HepG2 (cell line): ENCODE results near the gene PTPN3. TPM values are rescaled to one million over a fixed set of nuclear protein-coding genes. Genes with fewer than 3 reads are reported as not detected.

ENCODE experiments used
- AGO1 ChIP-seq: fragments of 200-400 bp; formaldehyde crosslinking; IDR thresholded peaks from 2 replicates; pipeline ENCODE4 v1.6.1; 2017; ENCODE audit warnings: mild to moderate bottlenecking, low read depth, low read length, moderate library complexity; ENCODE audit not compliant: poor library complexity, severe bottlenecking
- EHMT2 ChIP-seq: fragments of 200-600 bp; sonication (generic); IDR thresholded peaks from 2 replicates; pipeline ENCODE4 v1.7.0; 2017; ENCODE audit warnings: antibody characterized with exemption, low read depth, low read length, borderline replicate concordance
- ETV6 ChIP-seq: sonication (generic); formaldehyde crosslinking; conservative IDR thresholded peaks from 2 replicates; pipeline ENCODE4 v1.4.0; 2020; ENCODE audit warnings: missing genetic modification reagents
- GATAD1 ChIP-seq: IDR thresholded peaks from 2 replicates; pipeline ENCODE4 v1.6.1; 2016; ENCODE audit warnings: missing genetic modification reagents, missing compliant biosample characterization
- MTF1 ChIP-seq: sonication (generic); formaldehyde crosslinking; IDR thresholded peaks from 2 replicates; pipeline ENCODE4 v1.5.0; 2020; ENCODE audit warnings: missing genetic modification reagents
- TCF7 ChIP-seq: sonication (generic); IDR thresholded peaks from 2 replicates; pipeline ENCODE4 v1.6.1; 2016; ENCODE audit warnings: antibody characterized with exemption, low read depth
- ZFP62 ChIP-seq: sonication (generic); formaldehyde crosslinking; IDR thresholded peaks from 2 replicates; pipeline ENCODE4 v1.4.0; 2020; ENCODE audit warnings: missing genetic modification reagents
- ZNF30 ChIP-seq: sonication (generic); formaldehyde crosslinking; IDR thresholded peaks from 2 replicates; pipeline ENCODE4 v1.5.0; 2020; ENCODE audit warnings: mild to moderate bottlenecking, missing genetic modification reagents
- ZNF556 ChIP-seq: sonication (generic); formaldehyde crosslinking; IDR thresholded peaks from 2 replicates; pipeline ENCODE4 v1.4.0; 2020; ENCODE audit warnings: mild to moderate bottlenecking, missing genetic modification reagents, borderline replicate concordance
- ZNF747 ChIP-seq: sonication (generic); formaldehyde crosslinking; IDR thresholded peaks from 2 replicates; pipeline ENCODE4 v1.8.1; 2023; ENCODE audit warnings: missing genetic modification reagents, mild to moderate bottlenecking, borderline replicate concordance
- ZNF816 ChIP-seq: sonication (generic); formaldehyde crosslinking; IDR thresholded peaks from 2 replicates; pipeline ENCODE4 v1.8.0; 2022; ENCODE audit warnings: missing genetic modification reagents, mild to moderate bottlenecking, borderline replicate concordance
- ZNF841 ChIP-seq: sonication (generic); formaldehyde crosslinking; IDR thresholded peaks from 2 replicates; pipeline ENCODE4 v1.8.1; 2023; ENCODE audit warnings: missing genetic modification reagents, borderline replicate concordance
- polyA plus RNA-seq, 8 experiments: library from polyadenylated mRNA; depleted of rRNA in 3 of 8; stranded (reverse) in 7 of 8; unstranded in 1 of 8; fragments of >200 nt; fragmentation: Illumina TruSeq in 4 of 8; extraction: Trizol in 4 of 8; gene quantifications; 2 replicates each; pipeline versions ENCODE4 v1.2.1 to v1.2.3, GENCODE V29; 2011 to 2016; ENCODE audit warnings: low read depth in 4 of 8, missing spikeins in 1 of 8, mixed read lengths in 1 of 8; ENCODE audit not compliant: insufficient read depth in 1 of 8
- total RNA-seq, 5 experiments: library from RNA; depleted of rRNA; stranded (reverse); fragments of >200 nt; fragmentation: Illumina TruSeq; extraction: Trizol; gene quantifications; 2 replicates each; pipeline ENCODE4 v1.2.3, GENCODE V29; 2016; ENCODE audit warnings: low read depth in 1 of 5
- TF ChIP-seq, protein P1 (sequence below): sonication (generic); formaldehyde crosslinking; IDR thresholded peaks from 2 replicates; pipeline ENCODE4 v1.5.0; 2020; ENCODE audit warnings: missing genetic modification reagents
- TF ChIP-seq, protein P2 (sequence below): sonication (generic); formaldehyde crosslinking; IDR thresholded peaks from 2 replicates; pipeline ENCODE4 v1.5.1; 2020; ENCODE audit warnings: mild to moderate bottlenecking, missing genetic modification reagents, moderate library complexity
- TF ChIP-seq, protein P3 (sequence below): IDR thresholded peaks from 2 replicates; pipeline ENCODE4 v1.6.1; 2016; ENCODE audit warnings: missing compliant biosample characterization, missing genetic modification reagents, borderline replicate concordance
- TF ChIP-seq, protein P4 (sequence below): fragments of 450-650 bp; IDR thresholded peaks from 2 replicates; pipeline ENCODE4 v1.6.1; 2016
- TF ChIP-seq, protein P5 (sequence below): sonication (generic); formaldehyde crosslinking; IDR thresholded peaks from 2 replicates; pipeline ENCODE4 v1.4.0; 2020; ENCODE audit warnings: low read depth, missing genetic modification reagents

PTPN3 gene
- total and polyA plus RNA-seq, 2 of the 13 experiments (the other 11 are each of a cell fraction or from before 2014, with no cell fraction given): 5.6 to 20.5 TPM

DNA sequence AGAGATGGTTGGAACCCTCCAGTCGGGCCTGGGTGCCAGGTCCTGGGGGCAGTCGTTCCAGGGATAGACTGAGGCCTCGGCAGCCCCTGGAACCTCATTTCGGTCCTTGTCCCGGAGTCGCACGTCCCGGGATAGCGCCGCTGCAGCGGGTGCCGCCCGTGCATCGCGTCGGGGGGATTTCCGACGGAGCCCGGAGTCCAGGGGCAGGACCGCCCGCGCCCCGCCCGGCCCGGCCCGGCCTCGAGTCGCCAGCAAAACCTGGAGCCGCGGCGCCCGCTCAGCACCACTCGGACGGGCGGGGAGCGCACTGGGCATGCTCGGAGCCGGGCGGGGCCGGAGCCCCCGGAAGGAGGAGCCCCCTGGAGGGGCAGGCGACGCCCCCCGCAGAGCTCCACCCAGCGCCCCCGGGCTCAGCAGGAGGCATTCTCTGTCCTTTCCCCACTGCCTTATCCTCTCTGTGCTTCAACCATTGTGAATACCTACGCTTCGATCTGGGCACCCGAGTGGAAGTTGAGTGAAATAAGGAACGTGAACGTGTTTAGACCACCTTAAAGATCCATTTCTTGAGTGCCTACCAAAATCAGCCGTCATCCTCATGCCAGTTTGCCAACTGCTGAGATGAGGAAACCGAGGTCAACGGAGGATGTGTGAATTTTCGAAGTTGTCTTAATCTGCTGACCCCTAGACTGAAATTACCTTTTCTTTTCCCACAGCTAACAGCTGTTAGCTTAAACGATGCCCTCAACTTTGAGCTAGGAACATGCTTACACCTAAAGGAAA lies 1.7 kb upstream of the PTPN3 start (continued):
- TF ChIP-seq, protein P1, sequence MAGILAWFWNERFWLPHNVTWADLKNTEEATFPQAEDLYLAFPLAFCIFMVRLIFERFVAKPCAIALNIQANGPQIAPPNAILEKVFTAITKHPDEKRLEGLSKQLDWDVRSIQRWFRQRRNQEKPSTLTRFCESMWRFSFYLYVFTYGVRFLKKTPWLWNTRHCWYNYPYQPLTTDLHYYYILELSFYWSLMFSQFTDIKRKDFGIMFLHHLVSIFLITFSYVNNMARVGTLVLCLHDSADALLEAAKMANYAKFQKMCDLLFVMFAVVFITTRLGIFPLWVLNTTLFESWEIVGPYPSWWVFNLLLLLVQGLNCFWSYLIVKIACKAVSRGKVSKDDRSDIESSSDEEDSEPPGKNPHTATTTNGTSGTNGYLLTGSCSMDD (CRISPR knock-in tag): no peak
- no peak for TF ChIP-seq MTF1 (CRISPR knock-in tag)
- no peak for TF ChIP-seq EHMT2
- TF ChIP-seq ZNF747: peak; percentile 42; the same call in 1 of the 2 replicates
- TF ChIP-seq, protein P2, sequence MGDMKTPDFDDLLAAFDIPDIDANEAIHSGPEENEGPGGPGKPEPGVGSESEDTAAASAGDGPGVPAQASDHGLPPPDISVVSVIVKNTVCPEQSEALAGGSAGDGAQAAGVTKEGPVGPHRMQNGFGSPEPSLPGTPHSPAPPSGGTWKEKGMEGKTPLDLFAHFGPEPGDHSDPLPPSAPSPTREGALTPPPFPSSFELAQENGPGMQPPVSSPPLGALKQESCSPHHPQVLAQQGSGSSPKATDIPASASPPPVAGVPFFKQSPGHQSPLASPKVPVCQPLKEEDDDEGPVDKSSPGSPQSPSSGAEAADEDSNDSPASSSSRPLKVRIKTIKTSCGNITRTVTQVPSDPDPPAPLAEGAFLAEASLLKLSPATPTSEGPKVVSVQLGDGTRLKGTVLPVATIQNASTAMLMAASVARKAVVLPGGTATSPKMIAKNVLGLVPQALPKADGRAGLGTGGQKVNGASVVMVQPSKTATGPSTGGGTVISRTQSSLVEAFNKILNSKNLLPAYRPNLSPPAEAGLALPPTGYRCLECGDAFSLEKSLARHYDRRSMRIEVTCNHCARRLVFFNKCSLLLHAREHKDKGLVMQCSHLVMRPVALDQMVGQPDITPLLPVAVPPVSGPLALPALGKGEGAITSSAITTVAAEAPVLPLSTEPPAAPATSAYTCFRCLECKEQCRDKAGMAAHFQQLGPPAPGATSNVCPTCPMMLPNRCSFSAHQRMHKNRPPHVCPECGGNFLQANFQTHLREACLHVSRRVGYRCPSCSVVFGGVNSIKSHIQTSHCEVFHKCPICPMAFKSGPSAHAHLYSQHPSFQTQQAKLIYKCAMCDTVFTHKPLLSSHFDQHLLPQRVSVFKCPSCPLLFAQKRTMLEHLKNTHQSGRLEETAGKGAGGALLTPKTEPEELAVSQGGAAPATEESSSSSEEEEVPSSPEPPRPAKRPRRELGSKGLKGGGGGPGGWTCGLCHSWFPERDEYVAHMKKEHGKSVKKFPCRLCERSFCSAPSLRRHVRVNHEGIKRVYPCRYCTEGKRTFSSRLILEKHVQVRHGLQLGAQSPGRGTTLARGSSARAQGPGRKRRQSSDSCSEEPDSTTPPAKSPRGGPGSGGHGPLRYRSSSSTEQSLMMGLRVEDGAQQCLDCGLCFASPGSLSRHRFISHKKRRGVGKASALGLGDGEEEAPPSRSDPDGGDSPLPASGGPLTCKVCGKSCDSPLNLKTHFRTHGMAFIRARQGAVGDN (CRISPR knock-in tag): peak; percentile 92
- TF ChIP-seq ZNF816 (CRISPR knock-in tag): no peak
- TF ChIP-seq ZFP62: no peak
- TF ChIP-seq, protein P3, sequence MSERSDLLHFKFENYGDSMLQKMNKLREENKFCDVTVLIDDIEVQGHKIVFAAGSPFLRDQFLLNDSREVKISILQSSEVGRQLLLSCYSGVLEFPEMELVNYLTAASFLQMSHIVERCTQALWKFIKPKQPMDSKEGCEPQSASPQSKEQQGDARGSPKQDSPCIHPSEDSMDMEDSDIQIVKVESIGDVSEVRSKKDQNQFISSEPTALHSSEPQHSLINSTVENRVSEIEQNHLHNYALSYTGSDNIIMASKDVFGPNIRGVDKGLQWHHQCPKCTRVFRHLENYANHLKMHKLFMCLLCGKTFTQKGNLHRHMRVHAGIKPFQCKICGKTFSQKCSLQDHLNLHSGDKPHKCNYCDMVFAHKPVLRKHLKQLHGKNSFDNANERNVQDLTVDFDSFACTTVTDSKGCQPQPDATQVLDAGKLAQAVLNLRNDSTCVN (CRISPR knock-in tag): no peak
- peak; percentile 46; the same call in 1 of the 2 replicates for TF ChIP-seq ETV6
- peak; percentile 53; the same call in 1 of the 2 replicates for TF ChIP-seq GATAD1 (CRISPR knock-in tag)
- TF ChIP-seq ZNF30: no peak
- TF ChIP-seq, protein P4, sequence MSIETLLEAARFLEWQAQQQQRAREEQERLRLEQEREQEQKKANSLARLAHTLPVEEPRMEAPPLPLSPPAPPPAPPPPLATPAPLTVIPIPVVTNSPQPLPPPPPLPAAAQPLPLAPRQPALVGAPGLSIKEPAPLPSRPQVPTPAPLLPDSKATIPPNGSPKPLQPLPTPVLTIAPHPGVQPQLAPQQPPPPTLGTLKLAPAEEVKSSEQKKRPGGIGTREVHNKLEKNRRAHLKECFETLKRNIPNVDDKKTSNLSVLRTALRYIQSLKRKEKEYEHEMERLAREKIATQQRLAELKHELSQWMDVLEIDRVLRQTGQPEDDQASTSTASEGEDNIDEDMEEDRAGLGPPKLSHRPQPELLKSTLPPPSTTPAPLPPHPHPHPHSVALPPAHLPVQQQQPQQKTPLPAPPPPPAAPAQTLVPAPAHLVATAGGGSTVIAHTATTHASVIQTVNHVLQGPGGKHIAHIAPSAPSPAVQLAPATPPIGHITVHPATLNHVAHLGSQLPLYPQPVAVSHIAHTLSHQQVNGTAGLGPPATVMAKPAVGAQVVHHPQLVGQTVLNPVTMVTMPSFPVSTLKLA: no peak
- no peak for TF ChIP-seq AGO1
- TF ChIP-seq ZNF841 (CRISPR knock-in tag): no peak
- TF ChIP-seq, protein P5, sequence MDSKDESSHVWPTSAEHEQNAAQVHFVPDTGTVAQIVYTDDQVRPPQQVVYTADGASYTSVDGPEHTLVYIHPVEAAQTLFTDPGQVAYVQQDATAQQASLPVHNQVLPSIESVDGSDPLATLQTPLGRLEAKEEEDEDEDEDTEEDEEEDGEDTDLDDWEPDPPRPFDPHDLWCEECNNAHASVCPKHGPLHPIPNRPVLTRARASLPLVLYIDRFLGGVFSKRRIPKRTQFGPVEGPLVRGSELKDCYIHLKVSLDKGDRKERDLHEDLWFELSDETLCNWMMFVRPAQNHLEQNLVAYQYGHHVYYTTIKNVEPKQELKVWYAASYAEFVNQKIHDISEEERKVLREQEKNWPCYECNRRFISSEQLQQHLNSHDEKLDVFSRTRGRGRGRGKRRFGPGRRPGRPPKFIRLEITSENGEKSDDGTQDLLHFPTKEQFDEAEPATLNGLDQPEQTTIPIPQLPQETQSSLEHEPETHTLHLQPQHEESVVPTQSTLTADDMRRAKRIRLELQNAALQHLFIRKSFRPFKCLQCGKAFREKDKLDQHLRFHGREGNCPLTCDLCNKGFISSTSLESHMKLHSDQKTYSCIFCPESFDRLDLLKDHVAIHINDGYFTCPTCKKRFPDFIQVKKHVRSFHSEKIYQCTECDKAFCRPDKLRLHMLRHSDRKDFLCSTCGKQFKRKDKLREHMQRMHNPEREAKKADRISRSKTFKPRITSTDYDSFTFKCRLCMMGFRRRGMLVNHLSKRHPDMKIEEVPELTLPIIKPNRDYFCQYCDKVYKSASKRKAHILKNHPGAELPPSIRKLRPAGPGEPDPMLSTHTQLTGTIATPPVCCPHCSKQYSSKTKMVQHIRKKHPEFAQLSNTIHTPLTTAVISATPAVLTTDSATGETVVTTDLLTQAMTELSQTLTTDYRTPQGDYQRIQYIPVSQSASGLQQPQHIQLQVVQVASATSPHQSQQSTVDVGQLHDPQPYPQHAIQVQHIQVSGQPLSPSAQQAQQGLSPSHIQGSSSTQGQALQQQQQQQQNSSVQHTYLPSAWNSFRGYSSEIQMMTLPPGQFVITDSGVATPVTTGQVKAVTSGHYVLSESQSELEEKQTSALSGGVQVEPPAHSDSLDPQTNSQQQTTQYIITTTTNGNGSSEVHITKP (CRISPR knock-in tag): no peak
- TF ChIP-seq ZNF556: 0 out of 2 replicates have a peak, but pooled peaks have one; percentile 67
- no peak for TF ChIP-seq TCF7
